ENCODE results near the gene ZNF165.
A peak's percentile ranks its signal among the peaks of the same experiment; 100 is the strongest.

ZNF165 gene

DNA sequence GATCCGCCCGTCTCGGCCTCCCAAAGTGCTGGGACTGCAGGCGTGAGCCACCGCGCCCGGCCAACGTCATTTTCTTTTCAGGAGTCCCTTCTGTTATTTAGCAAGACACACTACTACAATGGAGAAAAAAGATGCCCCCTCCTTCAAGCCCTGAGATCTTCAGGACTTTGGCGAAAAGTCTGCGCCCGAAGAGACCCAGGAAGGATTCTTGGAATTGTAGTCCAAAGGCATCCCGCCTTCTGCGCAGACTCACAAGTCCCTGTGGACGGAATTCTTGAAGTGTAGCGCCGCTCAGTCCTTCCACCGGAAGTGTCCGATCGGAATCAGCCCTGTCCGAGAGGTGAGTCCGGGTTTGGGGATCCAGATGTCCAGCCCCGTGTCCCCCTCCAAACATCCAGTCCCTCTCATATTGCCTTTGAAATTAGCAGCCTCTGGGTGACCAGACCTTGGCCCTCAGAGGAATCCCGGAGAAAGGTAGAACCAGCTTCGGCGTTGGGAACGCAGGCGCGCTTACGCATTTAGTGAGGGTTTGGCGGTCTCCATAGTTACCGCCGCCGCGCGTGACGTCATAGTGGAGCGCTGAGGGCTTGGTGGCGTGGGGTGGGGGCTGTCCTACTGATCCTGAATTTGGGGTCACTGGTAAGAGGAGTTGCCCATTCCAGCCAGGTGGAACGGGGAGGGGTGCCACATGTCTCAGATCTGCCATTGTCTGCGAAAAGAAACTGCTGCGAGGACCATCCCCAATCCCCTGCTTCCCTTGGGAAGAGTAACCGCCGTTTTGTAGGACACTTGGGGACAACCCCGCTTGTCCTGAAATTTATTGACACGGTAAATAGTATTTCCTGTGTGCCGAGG is 490 bp downstream of the ZNF165 start (continued):
- TF ChIP-seq, protein P1, sequence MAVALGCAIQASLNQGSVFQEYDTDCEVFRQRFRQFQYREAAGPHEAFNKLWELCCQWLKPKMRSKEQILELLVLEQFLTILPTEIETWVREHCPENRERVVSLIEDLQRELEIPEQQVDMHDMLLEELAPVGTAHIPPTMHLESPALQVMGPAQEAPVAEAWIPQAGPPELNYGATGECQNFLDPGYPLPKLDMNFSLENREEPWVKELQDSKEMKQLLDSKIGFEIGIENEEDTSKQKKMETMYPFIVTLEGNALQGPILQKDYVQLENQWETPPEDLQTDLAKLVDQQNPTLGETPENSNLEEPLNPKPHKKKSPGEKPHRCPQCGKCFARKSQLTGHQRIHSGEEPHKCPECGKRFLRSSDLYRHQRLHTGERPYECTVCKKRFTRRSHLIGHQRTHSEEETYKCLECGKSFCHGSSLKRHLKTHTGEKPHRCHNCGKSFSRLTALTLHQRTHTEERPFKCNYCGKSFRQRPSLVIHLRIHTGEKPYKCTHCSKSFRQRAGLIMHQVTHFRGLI (tag by site-specific recombination; IDR thresholded peaks at IDR 0.05) = peak; percentile 48; the same call in 1 of the 2 replicates
- TF ChIP-seq ZFP41 (tag by site-specific recombination; IDR thresholded peaks at IDR 0.05; ENCODE audit: borderline replicate concordance) = no peak
- no peak for TF ChIP-seq ZNF211 (tag by site-specific recombination; IDR thresholded peaks at IDR 0.05; ENCODE audit: low read depth)
- peak; percentile 53; the same call in 1 of the 2 replicates for TF ChIP-seq FEZF1 (tag by site-specific recombination; IDR thresholded peaks at IDR 0.05)
- TF ChIP-seq TCF7L2 (IDR thresholded peaks at IDR 0.05; ENCODE audit: borderline replicate concordance, low read depth, low read length) = no peak
- 0 out of 2 replicates have a peak, but pooled peaks have one; percentile 24 for TF ChIP-seq ZNF785 (tag by site-specific recombination; IDR thresholded peaks at IDR 0.05)
- peak; percentile 75 for TF ChIP-seq SP3 (tag by site-specific recombination; IDR thresholded peaks at IDR 0.05)
- peak; percentile 90; the same call in 1 of the 2 replicates for TF ChIP-seq MZF1 (tag by site-specific recombination; IDR thresholded peaks at IDR 0.05; ENCODE audit: borderline replicate concordance)
- peak; percentile 91 for TF ChIP-seq YY2 (tag by site-specific recombination; IDR thresholded peaks at IDR 0.05)
- TF ChIP-seq ZSCAN23 (tag by site-specific recombination; IDR thresholded peaks at IDR 0.05) = peak; percentile 66; the same call in 1 of the 2 replicates
- peak; percentile 91 for TF ChIP-seq KLF8 (tag by site-specific recombination; IDR thresholded peaks at IDR 0.05)
- 0 out of 2 replicates have a peak, but pooled peaks have one; percentile 58 for TF ChIP-seq KLF7 (tag by site-specific recombination; IDR thresholded peaks at IDR 0.05; ENCODE audit: borderline replicate concordance)
- TF ChIP-seq, protein P2, sequence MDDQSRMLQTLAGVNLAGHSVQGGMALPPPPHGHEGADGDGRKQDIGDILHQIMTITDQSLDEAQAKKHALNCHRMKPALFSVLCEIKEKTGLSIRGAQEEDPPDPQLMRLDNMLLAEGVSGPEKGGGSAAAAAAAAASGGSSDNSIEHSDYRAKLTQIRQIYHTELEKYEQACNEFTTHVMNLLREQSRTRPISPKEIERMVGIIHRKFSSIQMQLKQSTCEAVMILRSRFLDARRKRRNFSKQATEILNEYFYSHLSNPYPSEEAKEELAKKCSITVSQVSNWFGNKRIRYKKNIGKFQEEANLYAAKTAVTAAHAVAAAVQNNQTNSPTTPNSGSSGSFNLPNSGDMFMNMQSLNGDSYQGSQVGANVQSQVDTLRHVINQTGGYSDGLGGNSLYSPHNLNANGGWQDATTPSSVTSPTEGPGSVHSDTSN (CRISPR knock-in tag; IDR thresholded peaks at IDR 0.05) = peak; percentile 62; the same call in 1 of the 2 replicates
- no peak for TF ChIP-seq ZNF830 (tag by site-specific recombination; IDR thresholded peaks at IDR 0.05; ENCODE audit: low read depth)
- TF ChIP-seq, protein P3, sequence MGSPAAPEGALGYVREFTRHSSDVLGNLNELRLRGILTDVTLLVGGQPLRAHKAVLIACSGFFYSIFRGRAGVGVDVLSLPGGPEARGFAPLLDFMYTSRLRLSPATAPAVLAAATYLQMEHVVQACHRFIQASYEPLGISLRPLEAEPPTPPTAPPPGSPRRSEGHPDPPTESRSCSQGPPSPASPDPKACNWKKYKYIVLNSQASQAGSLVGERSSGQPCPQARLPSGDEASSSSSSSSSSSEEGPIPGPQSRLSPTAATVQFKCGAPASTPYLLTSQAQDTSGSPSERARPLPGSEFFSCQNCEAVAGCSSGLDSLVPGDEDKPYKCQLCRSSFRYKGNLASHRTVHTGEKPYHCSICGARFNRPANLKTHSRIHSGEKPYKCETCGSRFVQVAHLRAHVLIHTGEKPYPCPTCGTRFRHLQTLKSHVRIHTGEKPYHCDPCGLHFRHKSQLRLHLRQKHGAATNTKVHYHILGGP (tag by site-specific recombination; IDR thresholded peaks at IDR 0.05) = no peak
- TF ChIP-seq ZBTB17 (tag by site-specific recombination; IDR thresholded peaks at IDR 0.05) = peak; percentile 92
- TF ChIP-seq, protein P4, sequence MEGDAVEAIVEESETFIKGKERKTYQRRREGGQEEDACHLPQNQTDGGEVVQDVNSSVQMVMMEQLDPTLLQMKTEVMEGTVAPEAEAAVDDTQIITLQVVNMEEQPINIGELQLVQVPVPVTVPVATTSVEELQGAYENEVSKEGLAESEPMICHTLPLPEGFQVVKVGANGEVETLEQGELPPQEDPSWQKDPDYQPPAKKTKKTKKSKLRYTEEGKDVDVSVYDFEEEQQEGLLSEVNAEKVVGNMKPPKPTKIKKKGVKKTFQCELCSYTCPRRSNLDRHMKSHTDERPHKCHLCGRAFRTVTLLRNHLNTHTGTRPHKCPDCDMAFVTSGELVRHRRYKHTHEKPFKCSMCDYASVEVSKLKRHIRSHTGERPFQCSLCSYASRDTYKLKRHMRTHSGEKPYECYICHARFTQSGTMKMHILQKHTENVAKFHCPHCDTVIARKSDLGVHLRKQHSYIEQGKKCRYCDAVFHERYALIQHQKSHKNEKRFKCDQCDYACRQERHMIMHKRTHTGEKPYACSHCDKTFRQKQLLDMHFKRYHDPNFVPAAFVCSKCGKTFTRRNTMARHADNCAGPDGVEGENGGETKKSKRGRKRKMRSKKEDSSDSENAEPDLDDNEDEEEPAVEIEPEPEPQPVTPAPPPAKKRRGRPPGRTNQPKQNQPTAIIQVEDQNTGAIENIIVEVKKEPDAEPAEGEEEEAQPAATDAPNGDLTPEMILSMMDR (tag by site-specific recombination; IDR thresholded peaks at IDR 0.05) = no peak; the same call in 1 of the 2 replicates
- peak; percentile 99 for TF ChIP-seq ZNF629 (tag by site-specific recombination; IDR thresholded peaks at IDR 0.05)
- TF ChIP-seq, protein P5, sequence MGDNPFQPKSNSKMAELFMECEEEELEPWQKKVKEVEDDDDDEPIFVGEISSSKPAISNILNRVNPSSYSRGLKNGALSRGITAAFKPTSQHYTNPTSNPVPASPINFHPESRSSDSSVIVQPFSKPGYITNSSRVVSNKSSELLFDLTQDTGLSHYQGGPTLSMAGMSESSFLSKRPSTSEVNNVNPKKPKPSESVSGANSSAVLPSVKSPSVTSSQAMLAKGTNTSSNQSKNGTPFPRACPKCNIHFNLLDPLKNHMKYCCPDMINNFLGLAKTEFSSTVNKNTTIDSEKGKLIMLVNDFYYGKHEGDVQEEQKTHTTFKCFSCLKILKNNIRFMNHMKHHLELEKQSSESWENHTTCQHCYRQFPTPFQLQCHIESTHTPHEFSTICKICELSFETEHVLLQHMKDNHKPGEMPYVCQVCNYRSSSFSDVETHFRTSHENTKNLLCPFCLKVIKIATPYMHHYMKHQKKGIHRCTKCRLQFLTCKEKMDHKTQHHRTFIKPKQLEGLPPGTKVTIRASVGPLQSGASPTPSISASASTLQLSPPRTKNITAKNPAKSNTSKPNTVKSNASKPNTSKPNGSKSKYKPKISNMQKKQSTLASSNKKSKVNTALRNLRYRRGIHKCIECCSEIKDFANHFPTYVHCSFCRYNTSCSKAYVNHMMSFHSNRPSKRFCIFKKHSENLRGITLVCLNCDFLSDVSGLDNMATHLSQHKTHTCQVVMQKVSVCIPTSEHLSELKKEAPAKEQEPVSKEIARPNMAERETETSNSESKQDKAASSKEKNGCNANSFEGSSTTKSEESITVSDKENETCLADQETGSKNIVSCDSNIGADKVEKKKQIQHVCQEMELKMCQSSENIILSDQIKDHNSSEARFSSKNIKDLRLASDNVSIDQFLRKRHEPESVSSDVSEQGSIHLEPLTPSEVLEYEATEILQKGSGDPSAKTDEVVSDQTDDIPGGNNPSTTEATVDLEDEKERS (tag by site-specific recombination; IDR thresholded peaks at IDR 0.05) = 0 out of 2 replicates have a peak, but pooled peaks have one; percentile 44
- TF ChIP-seq ZNF558 (tag by site-specific recombination; IDR thresholded peaks at IDR 0.05) = peak; percentile 70; the same call in 1 of the 2 replicates
- peak; percentile 89 for TF ChIP-seq YY1 (tag by site-specific recombination; IDR thresholded peaks at IDR 0.05)
- TF ChIP-seq BCL11A (tag by site-specific recombination; IDR thresholded peaks at IDR 0.05; ENCODE audit: low read depth) = peak; percentile 51; the same call in 1 of the 2 replicates
- TF ChIP-seq ZBTB10 (tag by site-specific recombination; IDR thresholded peaks at IDR 0.05) = peak; percentile 92

All from HEK293 (cell line).